ENCODE data around the gene DDX10. TPM values are rescaled to one million over a fixed set of nuclear protein-coding genes. Genes with fewer than 3 reads are reported as not detected.

The DDX10 gene
- total and polyA plus RNA-seq, 2 of the 8 experiments (the other 6 are each of a cell fraction or from before 2014, with no cell fraction given), result 49.2 to 52.2 TPM

- TF ChIP-seq SUZ12 (IDR thresholded peaks at IDR 0.05; ENCODE audit: low read length), result no peak
- no peak for TF ChIP-seq SIRT6 (IDR thresholded peaks at IDR 0.05; ENCODE audit: low read length)
- no peak for TF ChIP-seq HDAC6 (IDR thresholded peaks at IDR 0.05; ENCODE audit: low read depth, low read length)
- no peak for TF ChIP-seq CHD7 (IDR thresholded peaks at IDR 0.05; ENCODE audit: insufficient replicate concordance, low read length)
- TF ChIP-seq EGR1 (IDR thresholded peaks at IDR 0.05; ENCODE audit: borderline replicate concordance, low read depth, low read length), result no peak
- TF ChIP-seq CREB1 (IDR thresholded peaks at IDR 0.05), result no peak
- TF ChIP-seq JUN (IDR thresholded peaks at IDR 0.05; ENCODE audit: low read depth, low read length), result no peak
- no peak for TF ChIP-seq GTF2F1 (IDR thresholded peaks at IDR 0.05; ENCODE audit: borderline replicate concordance, low read depth, low read length)
- no peak for TF ChIP-seq BACH1 (IDR thresholded peaks at IDR 0.05; ENCODE audit: low read length)
Observed at GRCh38 chr11:108807262-108807661, 142.4 kb downstream of the DDX10 start (continued).

All from H1 (cell line).